ENCODE data around the gene ST3GAL4.

ST3GAL4 gene

DNA sequence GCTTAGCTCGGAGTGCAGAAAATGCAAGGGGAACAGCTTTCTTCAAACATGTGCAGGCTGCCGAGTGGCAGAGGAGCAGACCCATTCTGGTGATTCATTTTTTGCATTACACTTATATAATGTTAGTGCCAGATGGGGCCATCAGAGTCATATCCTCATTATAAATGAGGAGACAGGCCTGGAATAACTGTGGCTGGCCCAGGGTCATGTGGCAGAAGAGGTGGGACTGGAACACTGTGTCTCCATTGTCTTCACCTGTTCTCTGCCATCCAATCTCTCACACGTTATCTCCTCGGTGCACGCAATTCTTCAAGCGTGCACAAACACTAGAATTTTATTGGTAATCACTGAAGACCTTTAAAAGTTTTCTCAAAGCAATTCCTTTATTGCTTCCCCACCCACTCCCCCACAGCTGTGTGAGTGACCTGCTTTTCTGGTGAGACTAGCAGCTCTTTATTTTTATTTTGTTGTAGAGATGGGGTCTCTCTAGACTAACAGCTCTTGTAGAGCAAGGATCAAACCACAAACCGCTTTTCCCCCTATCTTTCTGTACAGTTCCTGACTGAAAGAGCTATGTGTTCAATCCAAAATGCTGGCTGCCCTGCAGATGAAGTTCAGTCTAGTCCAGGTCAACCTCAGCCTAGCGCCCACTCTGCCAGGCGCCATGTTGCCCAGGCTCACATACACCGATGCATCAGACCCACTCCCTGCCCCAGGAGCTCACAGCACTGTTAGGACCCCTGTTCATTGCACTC, 75.3 kb downstream of the ST3GAL4 start:
- DNase-seq: no peak

DNA sequence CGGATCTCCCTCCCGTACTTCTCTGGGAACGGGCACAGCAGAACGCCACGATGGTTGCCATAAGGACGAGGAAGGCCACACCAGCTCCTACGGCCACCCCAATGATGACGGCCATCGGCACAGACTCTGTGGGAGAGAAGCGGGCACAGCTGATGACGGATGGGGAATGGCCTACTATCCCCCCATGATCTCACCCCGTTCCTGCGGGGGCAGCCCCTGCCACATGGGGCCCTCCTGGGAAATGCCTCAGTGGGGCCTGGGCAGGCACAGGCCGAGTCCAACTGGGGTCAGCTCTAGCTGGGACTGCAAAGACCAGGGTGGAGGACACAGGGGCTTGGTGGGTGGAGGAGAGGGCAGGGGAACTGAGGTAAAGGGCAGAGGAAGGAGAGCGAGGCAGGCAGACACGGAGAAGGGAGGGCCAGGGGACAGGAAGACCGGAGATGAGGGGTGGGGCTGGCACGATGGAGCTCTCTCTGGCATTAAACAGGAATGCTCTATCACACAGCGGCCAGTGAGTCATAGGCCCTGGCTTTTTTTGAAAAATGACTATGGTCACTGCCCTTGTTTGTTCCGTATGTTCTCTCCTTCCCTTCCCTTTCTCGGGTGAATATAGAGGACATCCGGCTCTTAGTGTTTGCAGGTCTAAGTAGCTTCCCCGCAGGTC, 76.0 kb downstream of the ST3GAL4 start:
- no peak for DNase-seq

DNA sequence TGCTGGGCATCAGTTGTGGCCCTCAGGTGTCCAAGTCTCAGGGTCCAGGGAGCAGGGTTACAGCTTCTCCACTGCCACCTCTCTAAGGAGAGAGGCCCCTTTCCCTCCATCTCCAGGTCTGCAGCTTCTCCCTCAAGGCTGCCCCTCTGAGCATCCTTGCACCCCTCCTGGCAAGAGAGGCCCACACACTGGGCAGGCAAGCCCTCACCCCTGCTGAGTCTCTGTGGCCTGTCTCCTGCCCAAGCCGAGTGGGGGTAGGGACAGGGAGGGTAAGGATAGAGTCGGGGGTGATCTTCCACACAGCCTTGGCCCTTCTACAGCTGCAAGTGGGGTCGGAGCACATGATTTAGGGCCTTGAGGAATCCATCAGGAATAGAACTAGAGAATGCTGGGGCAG, 76.6 kb downstream of the ST3GAL4 start:
- DNase-seq: no peak

DNA sequence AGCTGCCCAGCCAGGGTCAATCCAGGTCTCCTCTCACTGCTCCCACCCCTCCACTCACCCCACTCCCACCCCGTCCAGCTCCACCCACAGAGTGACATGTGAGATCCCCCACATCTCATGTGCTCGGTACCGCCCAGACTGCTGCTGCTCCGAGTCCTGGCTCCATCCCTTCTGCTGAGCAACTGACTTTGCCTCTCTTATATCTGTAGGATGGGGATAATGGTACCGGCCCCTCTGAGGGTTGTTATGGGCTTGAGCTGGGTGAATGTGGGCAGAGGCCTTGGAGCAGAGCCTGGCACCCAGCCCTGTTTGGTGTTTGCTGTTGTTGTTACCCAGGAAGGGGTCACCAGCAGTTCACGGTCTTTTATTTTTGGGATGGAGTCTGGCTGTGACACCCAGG, 77.0 kb downstream of the ST3GAL4 start:
- DNase-seq: no peak

DNA sequence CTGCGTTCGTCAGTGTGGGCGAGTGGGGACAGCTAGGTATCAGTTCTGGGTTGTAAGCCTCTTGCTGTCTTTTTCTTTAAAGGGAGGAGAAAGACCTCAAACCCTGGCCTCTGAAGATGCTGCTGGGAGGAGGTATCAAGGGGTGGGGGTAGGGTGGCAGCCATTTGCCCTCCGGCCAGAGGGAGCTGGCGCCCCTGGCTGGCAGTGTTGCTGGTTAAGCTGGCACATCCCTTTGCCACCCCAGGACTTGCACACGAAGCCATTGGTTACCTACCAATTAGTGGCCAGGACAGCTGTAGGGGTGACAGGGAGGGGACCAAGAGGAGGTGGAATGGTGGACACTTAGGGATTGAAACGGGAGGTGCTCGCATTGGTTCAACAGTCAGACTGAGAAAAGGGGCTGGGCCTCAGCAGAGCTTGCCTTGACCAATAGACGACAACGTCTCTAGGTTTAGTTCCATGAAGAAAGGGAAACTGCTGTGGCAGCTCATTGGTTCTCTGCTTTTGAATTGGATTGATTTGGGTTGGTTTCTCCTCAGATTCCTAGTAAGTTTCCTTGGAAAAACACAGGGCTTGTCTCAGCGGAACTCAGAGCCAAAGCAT, 77.9 kb downstream of the ST3GAL4 start:
- no peak for DNase-seq

DNA sequence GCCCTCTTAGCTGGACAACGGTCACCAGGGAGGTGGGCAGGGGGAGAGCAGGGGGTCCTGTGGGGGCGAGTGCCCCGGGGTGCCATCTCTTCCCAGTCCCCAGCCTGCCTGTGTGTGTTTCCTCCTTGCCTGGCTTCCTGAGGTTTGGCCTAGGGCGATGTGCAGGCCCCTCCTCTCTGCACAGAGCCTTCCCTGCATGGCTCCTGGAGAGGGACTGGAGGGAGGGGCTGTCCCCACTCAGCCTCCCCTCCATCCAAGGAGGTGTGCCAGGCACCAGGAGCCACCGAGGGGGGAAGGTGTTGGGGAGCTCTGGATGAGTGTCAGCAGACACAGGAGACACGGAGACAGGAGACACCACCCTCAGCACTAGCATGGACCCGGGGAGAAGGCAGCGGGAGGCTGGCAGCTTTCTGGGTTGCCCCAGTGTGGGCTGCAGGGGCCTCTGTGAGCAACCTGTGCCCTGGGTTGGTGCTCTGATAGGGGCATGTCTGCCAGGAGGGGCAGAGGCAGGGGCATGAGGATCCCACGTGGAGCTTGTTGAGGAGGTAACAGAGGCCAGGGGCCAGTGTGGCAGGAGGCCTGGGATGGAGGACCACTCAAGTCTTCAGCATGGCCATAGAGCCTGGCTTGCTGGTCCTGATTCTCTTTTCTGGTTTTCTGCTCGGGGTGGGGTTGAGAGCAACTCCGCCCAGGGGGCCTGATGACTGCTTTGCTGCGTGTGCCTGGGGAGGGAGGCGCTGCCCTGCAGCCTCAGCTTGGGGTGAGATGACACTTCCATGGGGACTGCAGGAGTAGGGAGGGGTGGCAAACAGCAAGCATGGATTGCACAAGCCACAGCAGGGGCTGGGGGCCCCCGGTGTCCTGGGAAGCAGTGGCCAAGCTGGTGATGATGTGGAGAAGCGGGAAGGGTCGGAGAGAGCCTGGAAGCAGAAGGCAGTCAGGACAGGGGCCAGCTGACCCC, 78.8 kb downstream of the ST3GAL4 start:
- DNase-seq: no peak

DNA sequence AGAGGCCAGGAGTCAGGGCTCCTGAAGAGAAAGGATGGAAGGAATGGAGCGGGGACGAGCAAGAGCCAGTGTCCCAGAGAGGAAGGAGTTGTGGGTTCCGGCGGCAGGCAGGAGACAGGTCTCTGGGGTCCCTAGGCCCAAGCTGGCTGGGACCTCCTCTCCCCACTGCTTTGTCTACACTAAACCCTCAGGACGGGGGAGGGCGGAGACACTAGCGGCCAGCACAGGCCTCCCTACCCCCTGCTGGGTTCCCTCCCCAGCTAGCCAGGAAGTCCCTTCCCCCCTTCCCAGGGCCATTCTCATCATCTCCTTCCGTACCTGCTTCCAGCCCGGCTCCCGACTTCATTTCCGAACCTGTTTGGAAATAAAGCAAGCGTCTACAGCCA, 79.5 kb downstream of the ST3GAL4 start:
- DNase-seq: no peak

DNA sequence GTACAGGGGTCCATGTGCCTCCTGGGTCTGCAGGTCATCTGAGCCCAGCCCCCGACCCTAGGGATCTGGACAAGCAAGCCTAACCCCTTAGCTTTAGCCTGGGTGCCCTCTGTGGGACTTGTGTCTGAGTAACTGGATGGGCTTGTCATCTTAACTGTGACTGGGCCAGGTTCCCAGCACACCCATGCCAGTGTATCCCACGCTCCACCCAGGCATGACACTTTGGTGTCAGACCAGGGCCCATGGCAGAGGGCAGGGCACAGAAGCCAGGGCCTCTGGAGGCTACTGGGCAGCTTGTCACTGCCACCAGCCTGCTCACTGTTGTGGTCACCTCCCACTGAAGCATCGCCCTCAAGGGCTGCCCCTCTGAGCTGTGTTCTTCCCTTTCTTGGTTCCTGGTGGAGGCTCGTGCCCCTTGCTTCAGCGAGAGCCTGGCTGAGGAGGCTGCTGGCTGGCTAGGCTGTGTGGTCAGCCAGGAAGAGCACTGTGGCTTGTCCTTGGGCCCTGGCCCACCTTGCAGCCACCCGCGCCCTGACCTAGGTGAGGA, 80.8 kb downstream of the ST3GAL4 start:
- no peak for DNase-seq

DNA sequence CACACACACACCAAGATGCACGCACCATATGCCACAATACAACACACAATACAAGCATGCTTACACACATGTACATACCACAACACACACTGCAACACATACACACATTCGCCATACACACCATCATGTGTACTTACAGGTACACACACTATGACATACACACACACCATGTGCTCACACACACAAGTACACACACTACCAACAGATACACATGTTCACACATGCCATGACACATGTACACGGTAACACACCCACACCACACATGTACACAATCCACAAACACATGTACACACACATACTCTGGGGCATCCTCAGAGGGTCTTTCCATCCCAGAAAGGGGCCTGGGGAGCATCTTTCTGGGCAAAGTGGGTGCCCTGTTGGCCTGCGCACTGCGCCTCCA, 82.2 kb downstream of the ST3GAL4 start:
- no peak for DNase-seq

DNA sequence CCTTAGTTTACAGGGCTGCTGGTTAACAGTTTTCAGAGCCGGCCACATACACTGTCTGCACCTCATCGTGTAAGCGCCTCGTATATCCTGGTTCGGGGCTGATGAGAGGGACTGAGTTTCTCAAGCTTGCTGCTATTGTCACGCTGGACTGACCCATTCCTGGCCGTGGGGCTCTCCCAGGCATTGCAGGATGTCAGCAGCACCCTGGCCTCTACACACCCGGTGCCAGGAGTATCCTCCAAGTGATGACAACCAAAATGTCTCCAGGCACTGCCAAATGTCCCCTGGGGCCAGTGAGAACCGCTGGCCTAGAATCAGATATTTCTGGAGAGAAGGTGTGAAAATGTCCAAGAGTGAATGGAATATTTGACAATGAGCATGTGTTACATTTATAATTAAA, 82.8 kb downstream of the ST3GAL4 start:
- DNase-seq: no peak

DNA sequence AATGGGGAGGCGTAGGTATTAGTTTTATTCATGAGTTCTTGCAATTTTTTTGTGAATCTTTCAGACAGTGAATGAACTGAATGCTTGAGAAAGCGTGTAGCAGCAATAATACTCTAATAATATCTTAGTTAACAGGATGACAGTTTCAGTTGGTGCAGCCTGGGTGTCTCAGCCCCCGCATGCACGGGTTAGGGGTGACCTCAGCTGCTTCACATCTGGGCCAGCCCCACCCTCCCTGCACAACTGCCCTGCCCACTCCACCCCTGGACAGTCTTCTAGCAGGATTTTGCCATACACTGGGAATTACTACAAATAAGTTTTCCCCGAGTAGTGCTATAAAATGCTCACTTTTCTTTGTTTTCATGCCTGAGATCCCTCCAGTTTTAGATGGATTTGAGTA, 83.2 kb downstream of the ST3GAL4 start:
- no peak for DNase-seq

DNA sequence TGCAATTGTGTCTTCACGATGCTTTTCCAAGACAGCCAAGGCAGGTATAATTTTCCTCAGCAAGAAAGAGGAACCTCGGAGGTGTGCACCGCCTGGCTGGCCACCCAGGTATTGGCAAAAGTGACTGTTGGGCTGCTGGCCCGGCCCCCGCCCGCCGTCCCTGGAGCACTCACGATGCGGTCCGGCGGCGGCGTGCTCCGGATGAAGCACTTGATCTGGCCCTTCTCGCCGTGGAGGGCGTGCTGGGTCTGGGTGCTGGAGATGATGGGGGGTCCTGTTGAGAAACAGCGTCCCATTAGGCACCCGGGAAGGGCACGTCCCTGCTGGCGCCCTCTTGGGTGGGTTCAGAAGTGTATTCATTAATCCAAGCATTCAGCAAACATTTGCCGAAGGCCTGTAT, 84.8 kb downstream of the ST3GAL4 start:
- no peak for DNase-seq

DNA sequence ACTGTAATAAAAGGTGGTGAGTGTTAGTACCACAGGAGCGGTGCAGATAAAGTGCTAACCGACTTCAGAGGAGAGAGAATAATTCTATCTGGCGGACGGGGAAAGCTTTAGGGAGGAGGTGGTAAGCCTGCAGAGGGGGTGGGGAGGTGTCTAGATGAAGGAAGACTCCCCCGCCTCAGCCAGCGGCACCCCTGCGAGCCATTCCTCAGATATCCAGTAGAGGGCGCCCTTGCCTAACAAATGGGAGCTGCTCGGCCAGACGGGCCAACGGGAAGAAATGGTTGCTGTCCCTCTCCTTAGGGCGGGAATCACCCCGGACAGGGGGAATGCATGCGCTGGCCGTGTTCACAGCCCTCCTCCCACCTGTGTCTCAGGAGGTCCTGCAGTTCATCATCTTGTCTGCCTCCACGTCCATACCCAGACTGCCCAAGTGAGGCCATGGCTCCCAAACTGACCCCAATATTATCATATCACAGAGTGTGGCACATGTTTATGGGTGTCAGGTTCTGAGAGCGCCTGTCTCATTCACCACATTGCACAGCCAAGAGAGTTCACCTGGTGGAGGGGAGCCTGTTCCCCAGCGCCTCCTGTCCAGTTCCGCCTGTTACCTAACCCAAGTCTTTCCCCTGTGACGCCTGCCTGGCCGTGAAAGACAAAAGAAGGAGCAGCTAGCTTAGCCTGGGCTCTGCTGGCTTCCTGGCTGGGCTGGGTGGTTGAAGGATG, 85.5 kb downstream of the ST3GAL4 start:
- peak; percentile 75 to 89 for DNase-seq

DNA sequence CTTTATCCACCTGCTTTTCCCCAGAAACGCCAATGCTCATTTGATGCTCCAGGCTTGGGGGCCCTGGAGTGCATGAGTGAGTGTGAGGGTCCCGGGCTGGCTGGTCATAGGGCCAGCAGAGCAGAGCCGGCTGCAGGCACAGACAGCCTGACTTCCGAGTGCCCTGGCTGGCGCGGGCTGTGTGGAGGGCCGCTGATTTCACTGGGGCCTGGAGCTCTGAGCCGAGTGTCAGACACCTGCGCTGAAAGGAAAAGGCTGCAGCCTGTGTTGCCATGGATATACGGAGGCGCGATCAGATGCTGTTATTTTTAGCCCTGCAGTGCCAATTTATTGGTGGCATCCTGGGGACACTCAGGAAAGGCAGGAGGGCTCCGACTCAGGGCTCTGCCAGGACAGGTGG, 87.6 kb downstream of the ST3GAL4 start:
- DNase-seq: no peak

DNA sequence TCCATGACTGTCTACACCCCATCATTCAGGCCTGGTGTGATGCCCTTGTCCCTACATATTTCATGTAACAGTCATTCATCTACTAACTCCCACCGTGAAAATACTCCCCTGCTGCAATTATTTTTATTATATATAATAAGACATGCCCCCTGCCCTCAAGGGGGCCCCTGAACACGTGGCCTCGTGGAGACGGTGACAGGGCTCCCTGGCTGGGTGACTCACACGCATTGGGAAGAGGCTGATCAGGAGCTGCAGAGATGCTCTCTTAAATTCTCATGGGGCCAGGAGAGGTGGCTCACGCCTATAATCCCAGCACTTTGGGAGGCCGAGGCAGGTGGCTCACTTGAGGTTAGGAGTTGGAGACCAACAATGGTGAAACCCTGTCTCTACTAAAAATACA, 88.6 kb downstream of the ST3GAL4 start:
- DNase-seq: no peak

DNA sequence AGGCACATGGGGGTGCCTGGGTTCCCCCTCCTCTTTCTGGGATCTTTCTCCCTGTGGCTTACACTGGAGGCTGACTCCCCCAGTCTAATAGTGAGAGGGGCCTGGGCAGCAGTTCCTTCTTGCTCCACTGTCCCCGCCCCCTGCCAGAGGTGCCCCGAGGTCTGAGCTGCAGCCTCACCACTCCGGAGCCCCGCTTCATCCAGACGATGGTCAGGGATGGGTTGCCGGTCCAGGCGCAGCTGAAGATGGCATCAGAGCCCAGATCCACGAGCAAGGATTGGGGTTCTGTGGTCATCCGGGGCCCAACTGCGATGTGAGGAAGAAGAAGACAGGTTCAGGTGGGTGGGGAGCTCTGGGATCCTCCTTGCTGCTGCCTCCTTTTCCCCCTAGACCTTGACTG, 91.1 kb downstream of the ST3GAL4 start:
- DNase-seq: no peak

DNA sequence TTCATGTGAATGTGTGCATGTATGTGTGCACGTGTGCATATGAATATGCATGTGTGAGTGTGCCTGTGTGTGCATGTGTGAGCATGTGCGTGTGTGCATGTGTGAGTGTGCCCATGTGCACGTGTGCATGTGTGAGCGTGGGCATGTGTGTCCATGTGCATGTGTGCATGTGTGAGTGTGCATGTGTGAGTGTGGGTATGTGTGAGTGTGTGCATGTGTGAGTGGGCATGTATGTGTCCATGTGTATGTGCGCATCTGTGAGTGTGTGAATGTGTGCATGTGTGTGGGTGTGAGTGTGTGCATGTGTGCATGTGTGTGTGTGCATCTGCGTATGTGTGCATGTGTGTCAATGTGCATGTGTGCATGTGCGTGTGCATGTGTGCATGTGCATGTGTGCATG, 94.7 kb downstream of the ST3GAL4 start:
- DNase-seq: no peak

DNA sequence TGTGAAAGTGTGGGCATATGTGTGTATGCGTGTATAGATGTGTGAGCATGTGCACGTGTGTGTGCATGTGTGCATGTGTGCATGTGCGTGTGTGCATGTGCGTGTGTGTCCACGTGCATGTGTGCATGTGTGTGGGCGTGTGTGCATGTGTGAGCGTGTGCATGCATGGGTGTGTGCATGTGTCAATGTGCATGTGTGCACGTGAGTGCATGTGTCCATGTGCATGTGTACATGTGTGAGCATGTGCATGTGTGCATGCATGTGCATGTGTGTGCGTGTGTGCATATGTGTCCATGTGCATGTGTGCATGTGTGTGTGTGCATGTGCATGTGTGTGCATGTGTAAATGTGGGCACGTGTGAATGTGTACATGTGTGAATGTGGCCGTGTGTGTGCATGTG, 95.3 kb downstream of the ST3GAL4 start:
- DNase-seq: no peak

DNA sequence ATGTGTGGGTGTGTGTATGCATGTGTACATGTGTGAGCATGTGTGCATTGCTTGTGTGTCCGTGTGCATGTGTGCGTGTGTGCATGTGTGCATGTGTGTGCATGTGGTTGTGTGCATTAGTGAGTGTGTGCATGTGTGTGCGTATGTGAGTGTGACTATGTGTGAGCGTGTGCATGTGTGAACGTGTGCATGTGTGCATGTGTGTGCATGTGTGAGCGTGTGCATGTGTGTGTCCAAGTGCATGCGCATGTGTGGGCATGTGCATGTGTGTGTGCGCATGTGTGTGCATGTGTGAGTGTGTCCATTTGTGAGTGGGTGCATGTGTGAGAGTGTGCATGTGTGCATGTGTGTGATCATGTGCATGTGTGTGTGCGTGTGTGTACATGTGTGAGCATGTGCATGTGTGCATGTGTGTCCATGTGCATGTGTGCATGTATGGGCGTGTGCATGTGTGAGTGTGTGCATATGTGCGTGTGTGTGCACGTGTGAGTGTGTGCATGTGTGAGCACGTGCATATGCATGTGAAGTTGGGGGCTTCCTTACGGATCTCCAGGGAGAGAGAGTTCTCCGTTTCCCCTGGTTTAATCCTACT, 95.8 kb downstream of the ST3GAL4 start:
- DNase-seq: no peak

DNA sequence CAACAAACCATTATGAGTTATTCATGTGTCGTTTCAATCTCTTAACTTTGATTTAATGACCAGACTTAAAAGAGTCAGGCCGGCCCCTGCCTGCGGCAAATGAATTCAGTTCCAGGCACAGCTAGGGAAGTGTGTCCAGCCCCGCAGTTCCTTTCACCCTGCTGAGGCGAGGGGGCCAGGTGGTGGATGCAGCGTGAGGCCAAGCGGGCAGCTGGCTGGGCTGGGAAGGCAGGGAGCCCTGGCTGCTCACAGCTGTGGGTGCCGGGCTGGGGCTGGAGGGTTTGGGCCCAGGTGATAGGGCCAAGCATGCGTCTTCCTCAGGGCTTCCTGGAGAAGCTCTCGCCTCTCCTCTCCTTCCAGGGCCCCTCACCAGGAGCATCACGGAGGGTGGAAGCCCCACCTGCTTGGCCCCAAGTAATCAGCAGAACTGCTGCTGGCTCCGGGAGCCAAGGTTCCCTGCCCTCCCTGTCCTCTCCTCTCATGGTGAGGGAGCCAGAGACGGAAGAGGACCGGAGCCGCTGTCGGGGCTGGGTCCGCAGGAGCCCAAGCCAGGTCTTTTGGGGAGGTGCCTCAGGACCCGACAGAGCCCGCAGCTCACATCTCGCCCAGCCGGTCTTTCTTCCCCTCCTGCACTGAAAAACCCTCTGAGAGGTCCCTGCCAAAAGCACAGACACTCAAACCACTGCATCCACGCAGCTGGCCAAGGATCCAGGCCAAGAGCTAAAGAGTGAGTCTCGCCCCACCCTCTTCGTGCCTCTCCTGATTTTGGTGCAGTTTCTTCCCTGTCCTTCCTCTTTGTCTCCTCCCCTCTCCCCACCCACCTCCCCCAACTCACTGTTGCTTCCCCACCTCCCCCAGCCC, 97.0 kb downstream of the ST3GAL4 start:
- DNase-seq: no peak

DNA sequence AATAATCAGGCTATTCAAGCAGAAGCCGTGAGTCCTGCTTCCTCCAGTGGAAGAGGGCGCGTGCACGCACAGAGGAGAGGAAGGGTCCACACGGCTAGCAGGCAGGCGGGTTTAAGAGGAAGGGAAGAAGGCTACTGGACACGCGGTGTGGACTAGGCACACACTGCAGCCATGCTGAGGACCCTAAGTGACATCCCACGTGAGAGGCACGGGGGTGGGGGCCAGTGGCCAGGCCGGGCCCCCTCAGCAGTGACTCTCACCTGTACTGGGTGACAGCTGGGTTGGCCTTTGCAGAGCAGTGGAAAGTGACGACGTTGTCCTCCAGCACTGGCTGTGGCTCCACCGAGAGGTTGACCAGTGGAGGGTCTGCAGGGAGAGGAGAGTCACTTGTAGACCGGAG, 100.6 kb downstream of the ST3GAL4 start:
- no peak for DNase-seq

Data from Kasumi-1 (cell line).